OCI-LY1 (cell line): ENCODE data around the gene DYRK1B.

Experiments used
- H2AFZ ChIP-seq: fragments of 200-600 bp; sonication (generic), shearing (Covaris generic); 2 replicates; pipeline ENCODE4 v1.6.0; 2014; ENCODE audit warnings: antibody characterized with exemption, mild to moderate bottlenecking, low read length
- H3F3A ChIP-seq: fragments of 200-600 bp; sonication (generic), shearing (Covaris generic); 2 replicates; pipeline ENCODE4 v1.6.0; 2014; ENCODE audit warnings: mild to moderate bottlenecking, antibody characterized with exemption, low read length, moderate library complexity; ENCODE audit not compliant: insufficient read depth
- H3K27ac ChIP-seq: fragments of 200-600 bp; sonication (generic); 2 replicates; pipeline ENCODE4 v1.5.1; 2014; ENCODE audit warnings: low read length, mixed run types, mild to moderate bottlenecking, low read depth; ENCODE audit not compliant: poor library complexity, severe bottlenecking
- H3K27me3 ChIP-seq: fragments of 200-600 bp; sonication (generic); 2 replicates; pipeline ENCODE4 v1.6.0; 2014; ENCODE audit warnings: antibody characterized with exemption, mild to moderate bottlenecking, low read length, moderate library complexity; ENCODE audit not compliant: insufficient read depth
- H3K36me3 ChIP-seq: fragments of 200-600 bp; sonication (generic); 2 replicates; pipeline ENCODE4 v1.6.1; 2014; ENCODE audit warnings: mild to moderate bottlenecking, antibody characterized with exemption, low read length, moderate library complexity, mixed read lengths; ENCODE audit not compliant: insufficient read depth
- H3K4me1 ChIP-seq: fragments of 200-600 bp; sonication (generic); 2 replicates; pipeline ENCODE4 v1.5.1; 2014; ENCODE audit warnings: mild to moderate bottlenecking, low read length, moderate library complexity; ENCODE audit not compliant: insufficient read depth, severe bottlenecking
- H3K4me2 ChIP-seq: fragments of 200-600 bp; sonication (generic), shearing (Covaris generic); 2 replicates; pipeline ENCODE4 v1.6.1; 2014; ENCODE audit warnings: low read length
- H3K4me3 ChIP-seq: fragments of 200-600 bp; sonication (generic); 2 replicates; pipeline ENCODE4 v1.5.1; 2014; ENCODE audit warnings: low read length, low read depth, mild to moderate bottlenecking, mixed read lengths; ENCODE audit not compliant: poor library complexity, severe bottlenecking
- H3K79me2 ChIP-seq: fragments of 200-600 bp; shearing (Covaris generic); 2 replicates; pipeline ENCODE4 v1.6.1; 2016; ENCODE audit warnings: mixed run types, low read length, mixed read lengths; ENCODE audit not compliant: insufficient read depth
- H3K9ac ChIP-seq: fragments of 200-600 bp; sonication (generic), shearing (Covaris generic); 2 replicates; pipeline ENCODE4 v1.6.1; 2014; ENCODE audit warnings: mild to moderate bottlenecking, low read length, mixed read lengths
- H3K9me2 ChIP-seq: fragments of 200-600 bp; sonication (generic), shearing (Covaris generic); 2 replicates; pipeline ENCODE4 v1.6.1; 2014; ENCODE audit warnings: low read depth, mild to moderate bottlenecking, low read length, mixed read lengths
- H3K9me3 ChIP-seq: fragments of 200-600 bp; shearing (Covaris generic); 2 replicates; pipeline ENCODE4 v1.6.1; 2014; ENCODE audit warnings: low read length, mixed read lengths
- H4K20me1 ChIP-seq: fragments of 200-600 bp; sonication (generic), shearing (Covaris generic); 2 replicates; pipeline ENCODE4 v1.6.0; 2016; ENCODE audit warnings: mild to moderate bottlenecking, low read length; ENCODE audit not compliant: insufficient read depth
- CTCF ChIP-seq: fragments of 200-600 bp; sonication (generic), shearing (Covaris generic); IDR thresholded peaks from 2 replicates; pipeline ENCODE4 v1.5.1; 2017; ENCODE audit warnings: mild to moderate bottlenecking, antibody characterized with exemption, low read length, moderate library complexity, mixed read lengths
- EZH2 ChIP-seq: fragments of 200-600 bp; sonication (generic), shearing (Covaris generic); IDR thresholded peaks from 2 replicates; pipeline ENCODE4 v1.8.0; 2017; ENCODE audit warnings: borderline replicate concordance, mixed run types, mild to moderate bottlenecking, antibody characterized with exemption, low read length, moderate library complexity, mixed read lengths

The DYRK1B gene

GRCh38 chr19:39819786-39820185, 14.2 kb downstream of the DYRK1B start:
- H3F3A ChIP-seq: no peaks in the 10 kb centered on the region
- no peak overlapping the region for H3K27ac ChIP-seq
- no peaks in the 10 kb centered on the region; the same call in none of the 2 replicates for H3K36me3 ChIP-seq
- H3K79me2 ChIP-seq: no peaks in the 10 kb centered on the region
- no peak overlapping the region for H2AFZ ChIP-seq
- no peaks in the 10 kb centered on the region for H3K9me3 ChIP-seq
- H3K9me2 ChIP-seq: no peaks in the 10 kb centered on the region
- no peak overlapping the region for H3K4me3 ChIP-seq
- H3K4me2 ChIP-seq: no peak overlapping the region
- no peaks in the 10 kb centered on the region for H3K27me3 ChIP-seq
- H3K4me1 ChIP-seq: peaks cover 7% of the 10 kb centered on the region
- H3K9ac ChIP-seq: no peak overlapping the region
- no peaks in the 10 kb centered on the region for H4K20me1 ChIP-seq
- TF ChIP-seq CTCF (no peak), EZH2 (no peak)

- no peaks in the 10 kb centered on the region; the same call in none of the 2 replicates for H3K36me3 ChIP-seq
- H3K27me3 ChIP-seq: no peaks in the 10 kb centered on the region
- no peak overlapping the region for H3K9ac ChIP-seq
- TF ChIP-seq CTCF (no peak), EZH2 (no peak)
- no peaks in the 10 kb centered on the region for H4K20me1 ChIP-seq
- H2AFZ ChIP-seq: no peak overlapping the region
- H3F3A ChIP-seq: no peaks in the 10 kb centered on the region
- H3K79me2 ChIP-seq: no peaks in the 10 kb centered on the region
- peaks cover 3% of the 10 kb centered on the region for H3K4me1 ChIP-seq
- no peak overlapping the region for H3K27ac ChIP-seq
- H3K9me2 ChIP-seq: no peaks in the 10 kb centered on the region
- H3K9me3 ChIP-seq: no peaks in the 10 kb centered on the region
- H3K4me2 ChIP-seq: no peak overlapping the region
- no peak overlapping the region for H3K4me3 ChIP-seq
Observed at GRCh38 chr19:39818626-39819097, 15.3 kb downstream of the DYRK1B start.

- no peak overlapping the region for H3K4me3 ChIP-seq
- no peak overlapping the region for H2AFZ ChIP-seq
- no peaks in the 10 kb centered on the region for H3K79me2 ChIP-seq
- H3K9me3 ChIP-seq: no peaks in the 10 kb centered on the region
- no peaks in the 10 kb centered on the region for H3K27me3 ChIP-seq
- H3K9me2 ChIP-seq: no peaks in the 10 kb centered on the region
- no peak for TF ChIP-seq EZH2
- TF ChIP-seq CTCF: no peak
- H3K4me1 ChIP-seq: no peaks in the 10 kb centered on the region
- H3F3A ChIP-seq: no peaks in the 10 kb centered on the region
- H3K36me3 ChIP-seq: no peaks in the 10 kb centered on the region; the same call in none of the 2 replicates
- H4K20me1 ChIP-seq: no peaks in the 10 kb centered on the region
- H3K4me2 ChIP-seq: no peak overlapping the region
- H3K9ac ChIP-seq: no peak overlapping the region
- H3K27ac ChIP-seq: no peak overlapping the region
Observed at GRCh38 chr19:39817888-39818561, 15.9 kb downstream of the DYRK1B start.
